ENCODE results near the gene SMARCC1. TPM values are rescaled to one million over a fixed set of nuclear protein-coding genes. Genes with fewer than 3 reads are reported as not detected.

Gene SMARCC1
- total RNA-seq, 1 donor: 50.9 TPM

- no peak for DNase-seq (ENCODE audit: low read depth in 2 of 3, low spot score in 2 of 3)
Observed at GRCh38 chr3:47641739-47642138, 140.0 kb downstream of the SMARCC1 start.

- no peak for DNase-seq (ENCODE audit: low read depth in 2 of 3, low spot score in 2 of 3)
Observed at GRCh38 chr3:47636921-47637320, 144.8 kb downstream of the SMARCC1 start.

- DNase-seq (ENCODE audit: low read depth in 2 of 3, low spot score in 2 of 3): no peak
Observed at GRCh38 chr3:47636225-47636624, 145.5 kb downstream of the SMARCC1 start.

- no peak for DNase-seq (ENCODE audit: low read depth in 2 of 3, low spot score in 2 of 3)
Observed at GRCh38 chr3:47635536-47635935, 146.2 kb downstream of the SMARCC1 start.

DNA sequence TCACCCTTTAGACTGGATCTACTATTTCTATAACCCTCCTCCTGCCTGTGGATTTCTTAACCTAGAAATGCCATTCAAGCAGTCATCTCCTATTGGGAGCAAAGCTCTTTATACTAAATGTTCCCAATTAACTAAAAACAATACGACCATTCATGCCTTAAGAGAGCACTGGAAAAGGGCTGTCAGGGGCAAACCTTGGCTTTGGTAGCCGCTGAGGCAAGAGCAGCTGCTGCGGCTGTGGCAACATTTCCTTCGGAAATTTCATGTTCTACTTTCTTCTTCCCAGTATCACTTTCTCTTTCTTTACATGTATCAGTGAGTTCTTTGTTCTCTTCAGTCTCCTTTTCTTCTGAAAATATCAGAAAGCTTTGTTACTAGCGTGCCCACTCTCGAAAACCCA is 146.7 kb downstream of the SMARCC1 start:
- no peak for DNase-seq (ENCODE audit: low read depth in 2 of 3, low spot score in 2 of 3)

GRCh38 chr3:47630810-47631209 is 150.9 kb downstream of the SMARCC1 start:
- no peak for DNase-seq (ENCODE audit: low read depth in 2 of 3, low spot score in 2 of 3)

- no peak for DNase-seq (ENCODE audit: low read depth in 2 of 3, low spot score in 2 of 3)
Observed at GRCh38 chr3:47629770-47630169, 151.9 kb downstream of the SMARCC1 start.

GRCh38 chr3:47628426-47628825 is 153.3 kb downstream of the SMARCC1 start:
- DNase-seq (ENCODE audit: low read depth in 2 of 3, low spot score in 2 of 3): no peak

GRCh38 chr3:47622671-47623461 is 158.8 kb downstream of the SMARCC1 start:
- no peak for DNase-seq (ENCODE audit: low read depth in 2 of 3, low spot score in 2 of 3)

- no peak for DNase-seq (ENCODE audit: low read depth in 2 of 3, low spot score in 2 of 3)
Observed at GRCh38 chr3:47617086-47618010, 164.3 kb downstream of the SMARCC1 start.

- no peak for DNase-seq (ENCODE audit: low read depth in 2 of 3, low spot score in 2 of 3)
Observed at GRCh38 chr3:47614788-47615187, 166.9 kb downstream of the SMARCC1 start.

GRCh38 chr3:47613722-47614121 is 168.0 kb downstream of the SMARCC1 start:
- DNase-seq (ENCODE audit: low read depth in 2 of 3, low spot score in 2 of 3): no peak

DNA sequence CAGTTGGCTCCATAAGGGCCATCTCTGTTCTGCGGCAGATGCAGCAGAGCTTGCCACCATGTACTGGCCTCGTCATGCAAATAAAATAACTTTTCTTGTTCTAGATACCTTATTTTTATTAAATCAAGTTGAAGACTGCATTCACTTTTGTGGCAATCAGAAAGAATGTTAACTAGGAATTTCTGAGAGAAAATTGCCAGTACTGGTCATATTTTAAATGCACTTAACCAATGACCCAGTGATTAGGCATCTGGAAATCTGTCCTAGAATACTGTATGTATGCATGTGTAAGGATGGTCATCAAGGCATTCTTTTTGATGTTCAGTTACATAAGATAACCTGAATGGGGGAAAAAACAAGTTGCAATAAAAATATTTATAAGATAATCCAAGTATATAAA is 168.8 kb downstream of the SMARCC1 start:
- no peak for DNase-seq (ENCODE audit: low read depth in 2 of 3, low spot score in 2 of 3)

DNA sequence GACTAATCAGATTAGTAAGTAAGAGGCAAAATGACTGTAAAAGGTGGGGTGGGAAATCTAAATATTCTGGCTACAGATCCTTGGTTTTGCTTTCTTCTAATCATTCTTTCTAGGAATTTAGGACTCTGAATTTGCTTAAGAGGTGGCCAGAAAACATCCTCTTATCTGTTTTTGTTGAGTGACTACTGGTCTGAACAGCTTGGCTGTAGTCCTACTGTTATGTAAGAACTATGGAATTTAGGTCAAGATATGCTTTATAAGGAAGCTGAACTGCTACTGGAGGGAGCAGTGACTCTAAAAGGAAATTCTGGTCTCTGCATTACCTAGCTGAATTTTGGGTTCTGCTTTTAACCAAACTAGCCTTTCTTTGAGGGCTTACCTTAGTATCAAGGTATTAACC is 169.5 kb downstream of the SMARCC1 start:
- DNase-seq (ENCODE audit: low read depth in 2 of 3, low spot score in 2 of 3): no peak

DNA sequence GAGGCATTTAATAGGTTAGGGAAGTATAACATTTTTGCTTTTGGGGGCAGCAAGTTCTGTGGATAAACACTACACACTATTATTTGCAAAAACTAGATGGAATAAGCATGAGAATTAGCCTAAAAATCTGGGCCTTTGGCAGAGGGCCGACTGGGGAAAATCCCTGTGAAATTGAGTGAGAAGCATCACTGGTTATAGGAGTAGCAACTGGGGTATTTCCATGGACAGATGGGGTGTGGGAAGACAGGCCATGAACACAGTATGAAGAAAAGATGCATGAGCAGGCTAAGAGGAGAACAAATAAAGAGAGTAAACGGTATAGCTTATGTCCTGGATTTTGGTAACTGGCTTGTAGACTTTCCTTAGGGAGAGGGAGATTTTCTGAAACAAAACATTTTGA is 170.1 kb downstream of the SMARCC1 start:
- DNase-seq (ENCODE audit: low read depth in 2 of 3, low spot score in 2 of 3): no peak

- no peak for DNase-seq (ENCODE audit: low read depth in 2 of 3, low spot score in 2 of 3)
Observed at GRCh38 chr3:47610583-47610982, 171.1 kb downstream of the SMARCC1 start.

GRCh38 chr3:47607335-47607734 is 174.4 kb downstream of the SMARCC1 start:
- no peak for DNase-seq (ENCODE audit: low read depth in 2 of 3, low spot score in 2 of 3)

GRCh38 chr3:47606165-47606564 is 175.5 kb downstream of the SMARCC1 start:
- DNase-seq (ENCODE audit: low read depth in 2 of 3, low spot score in 2 of 3): no peak

- DNase-seq (ENCODE audit: low read depth in 2 of 3, low spot score in 2 of 3): no peak
Observed at GRCh38 chr3:47605652-47606051, 176.0 kb downstream of the SMARCC1 start.

DNA sequence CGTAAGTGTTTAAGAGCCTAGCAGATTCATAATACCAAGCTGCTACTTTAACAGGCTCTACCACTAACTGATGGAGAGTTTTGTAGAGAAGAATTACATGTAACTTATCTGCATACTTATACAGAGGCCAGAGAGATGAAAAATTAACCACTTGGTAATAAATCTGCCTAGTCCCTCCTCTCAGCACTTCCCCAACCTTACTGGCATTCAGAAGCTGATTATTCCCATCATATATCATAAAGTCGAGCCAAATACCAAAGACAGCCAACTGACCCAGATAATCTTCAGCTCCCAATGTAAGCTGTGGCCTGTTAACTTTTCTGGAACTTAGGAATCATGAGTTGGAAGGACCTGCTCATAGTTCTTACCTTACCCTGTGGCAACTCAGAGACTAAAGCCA is 177.5 kb downstream of the SMARCC1 start:
- DNase-seq (ENCODE audit: low read depth in 2 of 3, low spot score in 2 of 3): no peak

GRCh38 chr3:47603332-47603731 is 178.4 kb downstream of the SMARCC1 start:
- no peak for DNase-seq (ENCODE audit: low read depth in 2 of 3, low spot score in 2 of 3)

GRCh38 chr3:47601281-47601680 is 180.4 kb downstream of the SMARCC1 start:
- DNase-seq (ENCODE audit: low read depth in 2 of 3, low spot score in 2 of 3): no peak

Measured in hematopoietic multipotent progenitor cell (in vitro differentiated cells).